A549 (cell line): Measurements from ENCODE around the gene RUNX1. TPM values are rescaled to one million over a fixed set of nuclear protein-coding genes. Genes with fewer than 3 reads are reported as not detected.

Experiments used
- ATAC-seq, 2 experiments: fragments of 200-7000 bp in 1 of 2; fragments of >200 bp in 1 of 2; cut with Nextera tagmentation in 1 of 2; cut with Tn5 transposase in 1 of 2; 3 replicates each; pipeline versions ENCODE4 v1.8.0 to v1.9.1; 2018 to 2020; ENCODE audit warnings: mild to moderate bottlenecking in 1 of 2, moderate library complexity in 1 of 2
- CTCF ChIA-PET: fragments of 300-600 bp; sonication (Branson Sonifier 250); formaldehyde crosslinking; extraction: SDS; loops from one replicate; lab custom pipeline; 2021; ENCODE audit warnings: antibody characterized with exemption, inconsistent platforms; lab: Yijun Ruan, JAX
- POLR2A ChIA-PET: fragments of 350-600 bp; formaldehyde crosslinking; extraction: SDS; loops from one replicate; lab custom pipeline; 2021; ENCODE audit warnings: antibody characterized with exemption, inconsistent platforms; lab: Yijun Ruan, JAX
- DNase-seq, 2 experiments: peaks; one replicate each; pipeline versions ENCODE4 v3.0.0 to v3.0.0-alpha.2; 2011 to 2016; ENCODE audit warnings: low read depth in 1 of 2, low spot score in 1 of 2
- FAIRE-seq: peaks from 2 replicates; lab custom pipeline; 2011; peaks lifted over from hg19 to GRCh38; lab: Jason Lieb, UNC
- H3K27ac ChIP-seq, 2 experiments: fragments of >200 bp; sonication (Bioruptor Twin); formaldehyde crosslinking; 3 replicates each; pipeline ENCODE4 v1.5.1; 2016 to 2017
- H3K4me1 ChIP-seq: fragments of >200 bp; sonication (Bioruptor Twin); formaldehyde crosslinking; 3 replicates; pipeline ENCODE4 v1.6.1; 2016
- H3K4me2 ChIP-seq: fragments of >200 bp; sonication (Bioruptor Twin); formaldehyde crosslinking; 3 replicates; pipeline ENCODE4 v1.6.1; 2016
- H3K4me3 ChIP-seq: fragments of >200 bp; sonication (Bioruptor Twin); formaldehyde crosslinking; 3 replicates; pipeline ENCODE4 v1.5.1; 2016
- H3K9me3 ChIP-seq: fragments of >200 bp; sonication (Bioruptor Twin); formaldehyde crosslinking; 3 replicates; pipeline ENCODE4 v1.6.1; 2016
- BHLHE40 ChIP-seq: IDR thresholded peaks from 2 replicates; pipeline ENCODE4 v1.6.1; 2012; ENCODE audit warnings: low read depth, low read length, inconsistent platforms
- CBX8 ChIP-seq: fragments of 200-600 bp; sonication (generic); IDR thresholded peaks from 2 replicates; pipeline ENCODE4 v1.6.1; 2016
- CHD4 ChIP-seq: fragments of 200-600 bp; sonication (generic); IDR thresholded peaks from 2 replicates; pipeline ENCODE4 v1.6.1; 2016; ENCODE audit warnings: antibody characterized with exemption, mild to moderate bottlenecking, borderline replicate concordance
- EP300 ChIP-seq, 2 experiments: fragments of >200 bp; sonication (Bioruptor Twin); formaldehyde crosslinking; IDR thresholded peaks; 2 replicates in 1 of 2; 3 replicates in 1 of 2; pipeline ENCODE4 v1.6.1; 2016 to 2017
- ESRRA ChIP-seq: fragments of 150-350 bp; IDR thresholded peaks from 2 replicates; pipeline ENCODE4 v1.6.1; 2014; ENCODE audit warnings: mild to moderate bottlenecking, low read length, borderline replicate concordance
- FOSL2 ChIP-seq, 2 experiments: fragments of 450-650 bp in 1 of 2; fragments of >200 bp in 1 of 2; sonication (Bioruptor Twin) in 1 of 2; formaldehyde crosslinking; IDR thresholded peaks; 2 replicates each; pipeline versions ENCODE4 v1.5.0 to v1.6.1; 2016 to 2020; ENCODE audit warnings: mild to moderate bottlenecking in 1 of 2, moderate library complexity in 1 of 2
- HDAC2 ChIP-seq: fragments of 200-600 bp; sonication (generic); IDR thresholded peaks from 2 replicates; pipeline ENCODE4 v1.6.1; 2016
- HEYL ChIP-seq: fragments of 250-450 bp; sonication (Bioruptor Pico); IDR thresholded peaks from 2 replicates; pipeline ENCODE4 v1.8.0; 2021; ENCODE audit warnings: mild to moderate bottlenecking, moderate library complexity
- HOXB13 ChIP-seq: fragments of 250-450 bp; sonication (Bioruptor Pico); IDR thresholded peaks from 2 replicates; pipeline ENCODE4 v1.5.0; 2020; ENCODE audit warnings: low read depth, mild to moderate bottlenecking, moderate library complexity
- HOXB5 ChIP-seq: fragments of 250-450 bp; sonication (Bioruptor Pico); IDR thresholded peaks from 2 replicates; pipeline ENCODE4 v1.5.0; 2020; ENCODE audit warnings: mild to moderate bottlenecking, moderate library complexity
- KDM1A ChIP-seq: fragments of 200-600 bp; sonication (generic); IDR thresholded peaks from 2 replicates; pipeline ENCODE4 v1.6.1; 2016; ENCODE audit warnings: low read depth, mild to moderate bottlenecking
- NFE2L2 ChIP-seq: fragments of 150-350 bp; conservative IDR thresholded peaks from 2 replicates; pipeline ENCODE4 v1.6.1; 2014; ENCODE audit warnings: low read length
- NR3C1 ChIP-seq: fragments of >200 bp; sonication (Bioruptor Twin); formaldehyde crosslinking; IDR thresholded peaks from 3 replicates; pipeline ENCODE4 v1.6.1; 2017
- PHF8 ChIP-seq: fragments of 200-600 bp; sonication (generic); IDR thresholded peaks from 2 replicates; pipeline ENCODE4 v1.6.1; 2016; ENCODE audit warnings: low read depth, mild to moderate bottlenecking, antibody characterized with exemption, moderate library complexity, borderline replicate concordance
- POLR2A ChIP-seq: IDR thresholded peaks from 2 replicates; pipeline ENCODE4 v1.6.1; 2012; ENCODE audit warnings: mild to moderate bottlenecking, low read length
- POLR2AphosphoS2 ChIP-seq: conservative IDR thresholded peaks from 2 replicates; pipeline ENCODE4 v1.6.1; 2012; ENCODE audit warnings: low read length, improper control_type of control experiment, inconsistent platforms
- RAD21 ChIP-seq, 2 experiments: fragments of >200 bp in 1 of 2; sonication (Bioruptor Twin) in 1 of 2; formaldehyde crosslinking in 1 of 2; IDR thresholded peaks in 1 of 2; conservative IDR thresholded peaks in 1 of 2; 2 replicates in 1 of 2; 3 replicates in 1 of 2; pipeline ENCODE4 v1.6.1; 2012 to 2018; ENCODE audit warnings: inconsistent platforms in 1 of 2
- RNF2 ChIP-seq: fragments of 200-600 bp; sonication (generic); IDR thresholded peaks from 2 replicates; pipeline ENCODE4 v1.6.1; 2016; ENCODE audit warnings: low read depth, mild to moderate bottlenecking, antibody characterized with exemption, moderate library complexity, borderline replicate concordance
- TP53 ChIP-seq: fragments of 250-450 bp; sonication (Bioruptor Pico); IDR thresholded peaks from 2 replicates; pipeline ENCODE4 v1.5.0; 2021; ENCODE audit warnings: mild to moderate bottlenecking, moderate library complexity
- ZC3H11A ChIP-seq: fragments of 450-650 bp; IDR thresholded peaks from 2 replicates; pipeline ENCODE4 v1.6.1; 2014; ENCODE audit warnings: antibody characterized with exemption, mild to moderate bottlenecking
- ZNF302 ChIP-seq: fragments of 250-450 bp; sonication (Bioruptor Pico); IDR thresholded peaks from 2 replicates; pipeline ENCODE4 v1.9.0; 2021; ENCODE audit warnings: inconsistent platforms, mild to moderate bottlenecking, moderate library complexity
- ZSCAN20 ChIP-seq: fragments of 250-450 bp; sonication (Bioruptor Pico); IDR thresholded peaks from 2 replicates; pipeline ENCODE4 v1.8.0; 2022; ENCODE audit warnings: mild to moderate bottlenecking, moderate library complexity
- WGBS: methylation state at CpG from one replicate; pipeline ENCODE4 v1.1.6; 2017; ENCODE audit errors: missing lambda C conversion rate; 5-methylcytosine and 5-hydroxymethylcytosine counted together
- polyA plus RNA-seq, 4 experiments: library from polyadenylated mRNA; depleted of rRNA in 3 of 4; stranded (reverse); fragments of >200 nt; fragmentation: RNase III in 1 of 4; extraction: RNeasy Plus Mini Kit Qiagen cat#74134 plus additional on column Dnase treatment in 1 of 4; gene quantifications; 2 replicates in 3 of 4; 3 replicates in 1 of 4; pipeline ENCODE4 v1.2.3, GENCODE V29; 2011 to 2017
- TF ChIP-seq, protein P1 (sequence below): IDR thresholded peaks from 2 replicates; pipeline ENCODE4 v1.6.1; 2012
- TF ChIP-seq, protein P2 (sequence below): fragments of 250-450 bp; sonication (Bioruptor Pico); IDR thresholded peaks from 2 replicates; pipeline ENCODE4 v1.5.0; 2021; ENCODE audit warnings: mild to moderate bottlenecking, moderate library complexity, borderline replicate concordance

Gene RUNX1
- polyA plus RNA-seq, 2 of the 4 experiments (the other 2 are of a cell fraction), result 5.5 TPM

DNA sequence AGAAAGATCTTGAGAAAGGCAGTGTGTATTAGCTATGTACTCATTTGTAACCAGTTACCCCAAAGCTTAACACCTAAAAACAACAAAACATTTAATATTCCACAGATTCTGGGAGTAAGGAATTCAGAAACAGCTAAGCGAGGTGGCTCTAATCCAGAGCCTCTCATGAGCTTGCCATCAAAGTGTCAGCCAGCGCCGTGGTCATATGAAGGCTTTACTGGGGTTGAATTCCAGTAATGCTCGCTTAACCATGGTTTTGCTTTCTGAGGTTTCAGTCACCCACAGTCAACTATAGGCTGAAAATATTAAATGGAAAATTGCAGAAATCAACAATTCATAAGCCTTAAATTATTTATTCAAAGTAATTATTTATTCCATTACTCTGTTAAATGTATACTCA, 278.5 kb downstream of the RUNX1 start:
- TF ChIP-seq HOXB5 (CRISPR knock-in tag) (no peak), POLR2AphosphoS2 (no peak), ESRRA (no peak), FOSL2 (IDR thresholded peaks at IDR 0.05) (no peak), FOSL2 (CRISPR knock-in tag; IDR thresholded peaks at IDR 0.05) (no peak), HOXB13 (CRISPR knock-in tag) (no peak), NFE2L2 (no peak), CBX8 (no peak), HEYL (CRISPR knock-in tag) (no peak), EP300 (IDR thresholded peaks at IDR 0.05) (no peak), HDAC2 (no peak), RAD21 (conservative IDR thresholded peaks at IDR 0.05 in 1 of 2, IDR thresholded peaks at IDR 0.05 in 1 of 2) (no peak), BHLHE40 (no peak), ZNF302 (CRISPR knock-in tag) (no peak), RNF2 (no peak), CHD4 (no peak)
- TF ChIP-seq, protein P1, sequence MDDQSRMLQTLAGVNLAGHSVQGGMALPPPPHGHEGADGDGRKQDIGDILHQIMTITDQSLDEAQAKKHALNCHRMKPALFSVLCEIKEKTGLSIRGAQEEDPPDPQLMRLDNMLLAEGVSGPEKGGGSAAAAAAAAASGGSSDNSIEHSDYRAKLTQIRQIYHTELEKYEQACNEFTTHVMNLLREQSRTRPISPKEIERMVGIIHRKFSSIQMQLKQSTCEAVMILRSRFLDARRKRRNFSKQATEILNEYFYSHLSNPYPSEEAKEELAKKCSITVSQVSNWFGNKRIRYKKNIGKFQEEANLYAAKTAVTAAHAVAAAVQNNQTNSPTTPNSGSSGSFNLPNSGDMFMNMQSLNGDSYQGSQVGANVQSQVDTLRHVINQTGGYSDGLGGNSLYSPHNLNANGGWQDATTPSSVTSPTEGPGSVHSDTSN, result no peak

DNA sequence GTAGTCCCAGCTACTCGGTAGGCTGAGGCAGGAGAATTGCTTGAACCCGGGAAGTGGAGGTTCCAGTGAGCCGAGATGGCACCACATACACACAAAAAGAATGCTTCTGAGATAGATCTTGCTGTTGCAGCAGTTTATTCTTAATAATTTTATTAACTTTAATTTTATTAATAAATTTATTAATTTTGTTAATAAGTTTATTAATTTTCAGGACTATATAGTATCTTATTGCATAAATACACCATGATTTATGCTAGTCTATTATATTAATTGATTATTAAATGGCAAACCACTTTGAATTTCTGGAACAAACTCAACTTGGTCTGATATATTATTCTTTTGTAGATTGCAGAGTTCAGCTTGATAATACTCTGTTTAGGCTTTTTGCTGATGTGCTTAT, 280.8 kb downstream of the RUNX1 start:
- H3K4me3 ChIP-seq, result no peak overlapping the region
- TF ChIP-seq ZNF302 (CRISPR knock-in tag) (no peak), POLR2A (no peak), PHF8 (no peak), HOXB13 (CRISPR knock-in tag) (no peak), BHLHE40 (no peak), HDAC2 (no peak), KDM1A (no peak), ZSCAN20 (no peak), NR3C1 (no peak), ZC3H11A (no peak), TP53 (CRISPR knock-in tag) (no peak)
- TF ChIP-seq, protein P2, sequence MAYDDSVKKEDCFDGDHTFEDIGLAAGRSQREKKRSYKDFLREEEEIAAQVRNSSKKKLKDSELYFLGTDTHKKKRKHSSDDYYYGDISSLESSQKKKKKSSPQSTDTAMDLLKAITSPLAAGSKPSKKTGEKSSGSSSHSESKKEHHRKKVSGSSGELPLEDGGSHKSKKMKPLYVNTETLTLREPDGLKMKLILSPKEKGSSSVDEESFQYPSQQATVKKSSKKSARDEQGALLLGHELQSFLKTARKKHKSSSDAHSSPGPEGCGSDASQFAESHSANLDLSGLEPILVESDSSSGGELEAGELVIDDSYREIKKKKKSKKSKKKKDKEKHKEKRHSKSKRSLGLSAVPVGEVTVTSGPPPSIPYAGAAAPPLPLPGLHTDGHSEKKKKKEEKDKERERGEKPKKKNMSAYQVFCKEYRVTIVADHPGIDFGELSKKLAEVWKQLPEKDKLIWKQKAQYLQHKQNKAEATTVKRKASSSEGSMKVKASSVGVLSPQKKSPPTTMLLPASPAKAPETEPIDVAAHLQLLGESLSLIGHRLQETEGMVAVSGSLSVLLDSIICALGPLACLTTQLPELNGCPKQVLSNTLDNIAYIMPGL (CRISPR knock-in tag), result no peak
- no peaks in the 10 kb centered on the region for H3K9me3 ChIP-seq
- no peak for FAIRE-seq
- DNase-seq, result no peak
- ChIA-PET CTCF (no interaction called here), POLR2A (no interaction called here)
- WGBS, result 68% methylated on average over 3 of the region's 3 CpGs
- no peak for ATAC-seq
- peaks cover 17% of the 10 kb centered on the region; the same call in 2 of the 3 replicates for H3K4me1 ChIP-seq
- no peak overlapping the region; a peak in 1 of 6 replicates for H3K27ac ChIP-seq
- H3K4me2 ChIP-seq, result no peak overlapping the region

More for the DNA sequence above, 278.5 kb downstream of the RUNX1 start:
- POLR2A ChIA-PET, result no interaction called here
- peaks cover 28% of the 10 kb centered on the region for H3K4me1 ChIP-seq
- no peak overlapping the region for H3K4me3 ChIP-seq
- H3K27ac ChIP-seq, result peak overlapping the region; percentile 74 to 78; a peak in 5 of 6 replicates
- no peak for FAIRE-seq
- H3K4me2 ChIP-seq, result peak overlapping the region; percentile 70; the same call in 2 of the 3 replicates
- CTCF ChIA-PET, result no interaction called here
- no peak for DNase-seq
- no peaks in the 10 kb centered on the region for H3K9me3 ChIP-seq
- WGBS, result 83% methylated on average over 4 of the region's 4 CpGs
- ATAC-seq, result no peak
